ENCODE measurements around the gene SYNDIG1. TPM values are rescaled to one million over a fixed set of nuclear protein-coding genes. Genes with fewer than 3 reads are reported as not detected.

Gene SYNDIG1
- total and polyA plus RNA-seq, 4 donors, result 0.20 to 5.0 (median 0.63) TPM

DNA sequence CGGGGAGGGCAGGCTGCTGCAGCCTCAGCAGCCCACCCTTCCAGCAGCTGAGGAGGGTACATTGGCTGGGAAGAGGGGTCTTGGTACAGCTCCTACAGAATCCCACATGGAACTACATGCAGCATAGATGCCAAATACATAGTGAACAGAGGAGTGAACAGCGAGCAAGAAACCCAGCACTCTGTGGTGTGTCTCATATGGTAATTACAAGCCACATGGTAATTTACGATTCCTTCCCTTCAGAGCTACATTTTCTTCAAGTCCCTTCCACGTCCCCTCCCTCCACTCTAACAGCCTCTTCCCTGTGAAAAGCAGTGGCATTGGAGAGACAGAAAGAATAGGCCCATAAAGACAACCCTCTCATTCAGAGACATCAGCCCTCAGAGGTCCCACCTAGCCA lies 167.7 kb downstream of the SYNDIG1 start:
- WGBS, 2 donors, result 80% methylated on average over 4 of the region's 4 CpGs
- no peak overlapping the region for H3K27ac ChIP-seq (ENCODE audit: low read depth in 1 of 2, low read length in 1 of 2)
- no peak for ATAC-seq (ENCODE audit: insufficient read depth, low FRiP score)
- TF ChIP-seq, protein P1, sequence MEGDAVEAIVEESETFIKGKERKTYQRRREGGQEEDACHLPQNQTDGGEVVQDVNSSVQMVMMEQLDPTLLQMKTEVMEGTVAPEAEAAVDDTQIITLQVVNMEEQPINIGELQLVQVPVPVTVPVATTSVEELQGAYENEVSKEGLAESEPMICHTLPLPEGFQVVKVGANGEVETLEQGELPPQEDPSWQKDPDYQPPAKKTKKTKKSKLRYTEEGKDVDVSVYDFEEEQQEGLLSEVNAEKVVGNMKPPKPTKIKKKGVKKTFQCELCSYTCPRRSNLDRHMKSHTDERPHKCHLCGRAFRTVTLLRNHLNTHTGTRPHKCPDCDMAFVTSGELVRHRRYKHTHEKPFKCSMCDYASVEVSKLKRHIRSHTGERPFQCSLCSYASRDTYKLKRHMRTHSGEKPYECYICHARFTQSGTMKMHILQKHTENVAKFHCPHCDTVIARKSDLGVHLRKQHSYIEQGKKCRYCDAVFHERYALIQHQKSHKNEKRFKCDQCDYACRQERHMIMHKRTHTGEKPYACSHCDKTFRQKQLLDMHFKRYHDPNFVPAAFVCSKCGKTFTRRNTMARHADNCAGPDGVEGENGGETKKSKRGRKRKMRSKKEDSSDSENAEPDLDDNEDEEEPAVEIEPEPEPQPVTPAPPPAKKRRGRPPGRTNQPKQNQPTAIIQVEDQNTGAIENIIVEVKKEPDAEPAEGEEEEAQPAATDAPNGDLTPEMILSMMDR (IDR thresholded peaks at IDR 0.05; ENCODE audit: control extremely low read depth, extremely low read depth), result no peak
- no peak overlapping the region for H3K4me3 ChIP-seq
- H3K4me1 ChIP-seq (ENCODE audit: control insufficient read depth in 5 of 5, insufficient read depth in 5 of 5, low read length in 5 of 5), result peaks cover 0 to 3% (median 0%) of the 10 kb centered on the region in 5 donors
- H3K9ac ChIP-seq (ENCODE audit: insufficient read depth in 1 of 2, low read length in 2 of 2), result no peak overlapping the region
- H3K9me3 ChIP-seq (ENCODE audit: control insufficient read depth in 4 of 4, insufficient read depth in 3 of 4, low read length in 3 of 4), result peaks cover 0 to under 1% (median 0%) of the 10 kb centered on the region in 4 donors
- H3K36me3 ChIP-seq (ENCODE audit: control insufficient read depth in 4 of 4, insufficient read depth in 4 of 4, low read length in 4 of 4), result no peaks in the 10 kb centered on the region
- DNase-seq, result no peak
- H3K27me3 ChIP-seq (ENCODE audit: control insufficient read depth in 3 of 3, insufficient read depth in 3 of 3, low read length in 2 of 3), result no peaks in the 10 kb centered on the region

DNA sequence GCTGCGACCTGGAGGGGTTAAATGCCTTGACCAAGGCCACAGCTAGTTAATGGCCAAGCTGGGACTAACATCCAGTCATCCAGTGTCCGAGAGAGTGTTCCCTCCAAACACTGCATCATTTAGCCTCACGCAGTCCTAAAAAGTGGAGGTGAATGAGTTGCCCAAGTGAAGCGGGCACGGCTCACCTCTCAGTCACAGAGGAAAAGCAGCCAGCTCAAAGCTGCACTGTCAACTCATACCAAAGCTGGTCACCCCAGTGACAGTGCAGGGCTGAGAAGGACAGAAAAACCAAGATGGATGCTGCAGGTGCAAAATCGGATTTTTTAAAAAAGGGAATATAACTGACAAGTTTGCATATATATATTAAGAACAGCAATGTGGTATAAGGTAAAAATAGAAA lies 168.5 kb downstream of the SYNDIG1 start:
- 74 to 89% methylated on average over 6 of the region's 6 CpGs for WGBS, 2 donors
- ATAC-seq (ENCODE audit: insufficient read depth, low FRiP score), result no peak
- H3K9me3 ChIP-seq (ENCODE audit: control insufficient read depth in 4 of 4, insufficient read depth in 3 of 4, low read length in 3 of 4), result peaks cover 0 to 2% (median 0%) of the 10 kb centered on the region in 4 donors

GRCh38 chr20:24638591-24639548 lies 169.4 kb downstream of the SYNDIG1 start:
- no peak for DNase-seq
- Histone ChIP-seq H3K9me3 (ENCODE audit: control insufficient read depth in 4 of 4, insufficient read depth in 3 of 4, low read length in 3 of 4) (peaks cover 0 to 2% (median 0%) of the 10 kb centered on the region in 4 donors), H3K27me3 (ENCODE audit: control insufficient read depth in 3 of 3, insufficient read depth in 3 of 3, low read length in 2 of 3) (no peaks in the 10 kb centered on the region), H3K4me1 (ENCODE audit: control insufficient read depth in 5 of 5, insufficient read depth in 5 of 5, low read length in 5 of 5) (no peaks in the 10 kb centered on the region), H3K36me3 (ENCODE audit: control insufficient read depth in 4 of 4, insufficient read depth in 4 of 4, low read length in 4 of 4) (no peaks in the 10 kb centered on the region), H3K27ac (ENCODE audit: low read depth in 1 of 2, low read length in 1 of 2) (no peak overlapping the region), H3K9ac (ENCODE audit: insufficient read depth in 1 of 2, low read length in 2 of 2) (no peak overlapping the region), H3K4me3 (no peak overlapping the region)
- TF ChIP-seq, protein P1 (IDR thresholded peaks at IDR 0.05; ENCODE audit: control extremely low read depth, extremely low read depth), result no peak
- 61 to 77% methylated on average over 12 of the region's 12 CpGs for WGBS, 2 donors
- no peak for ATAC-seq (ENCODE audit: insufficient read depth, low FRiP score)

More for the DNA sequence above, 168.5 kb downstream of the SYNDIG1 start:
- no peak overlapping the region for H3K9ac ChIP-seq (ENCODE audit: insufficient read depth in 1 of 2, low read length in 2 of 2)
- no peak overlapping the region for H3K27ac ChIP-seq (ENCODE audit: low read depth in 1 of 2, low read length in 1 of 2)
- peaks cover 0 to 3% (median 0%) of the 10 kb centered on the region in 5 donors for H3K4me1 ChIP-seq (ENCODE audit: control insufficient read depth in 5 of 5, insufficient read depth in 5 of 5, low read length in 5 of 5)
- DNase-seq, result no peak
- no peaks in the 10 kb centered on the region for H3K27me3 ChIP-seq (ENCODE audit: control insufficient read depth in 3 of 3, insufficient read depth in 3 of 3, low read length in 2 of 3)
- TF ChIP-seq, protein P1 (IDR thresholded peaks at IDR 0.05; ENCODE audit: control extremely low read depth, extremely low read depth), result no peak
- no peak overlapping the region for H3K4me3 ChIP-seq
- H3K36me3 ChIP-seq (ENCODE audit: control insufficient read depth in 4 of 4, insufficient read depth in 4 of 4, low read length in 4 of 4), result no peaks in the 10 kb centered on the region

All from lung (tissue), 12 donors.